Liver (tissue), 3 donors: ENCODE results near the gene ARX.

ENCODE experiments used
- EGR1 ChIP-seq, 2 donors: IDR thresholded peaks; 2 replicates each; pipeline ENCODE4 v1.6.1; 2016 to 2018; ENCODE audit warnings: antibody characterized with exemption in 2 of 2, low read depth in 2 of 2
- GABPA ChIP-seq, 2 donors: IDR thresholded peaks in 1 of 2; conservative IDR thresholded peaks in 1 of 2; 2 replicates each; pipeline ENCODE4 v1.6.1; 2016; ENCODE audit warnings: antibody characterized with exemption in 2 of 2, mild to moderate bottlenecking in 1 of 2, moderate library complexity in 1 of 2
- RAD21 ChIP-seq, 2 donors: IDR thresholded peaks; 2 replicates each; pipeline ENCODE4 v1.6.1; 2016; ENCODE audit warnings: antibody characterized with exemption in 2 of 2, mild to moderate bottlenecking in 2 of 2
- RXRA ChIP-seq, 2 donors: IDR thresholded peaks; 2 replicates each; pipeline ENCODE4 v1.6.1; 2017 to 2018; ENCODE audit warnings: antibody characterized with exemption in 2 of 2, mild to moderate bottlenecking in 1 of 2
- TAF1 ChIP-seq: conservative IDR thresholded peaks from 2 replicates; pipeline ENCODE4 v1.6.1; 2016; ENCODE audit warnings: antibody characterized with exemption, mild to moderate bottlenecking
- YY1 ChIP-seq: IDR thresholded peaks from 2 replicates; pipeline ENCODE4 v1.6.1; 2016; ENCODE audit warnings: antibody characterized with exemption, mild to moderate bottlenecking
- TF ChIP-seq, protein P1 (sequence below): fragments of 150-350 bp; IDR thresholded peaks from 2 replicates; pipeline ENCODE4 v1.5.1; 2017; ENCODE audit warnings: improper control_type of control experiment, low read depth, low read length; ENCODE audit not compliant: missing input control
- TF ChIP-seq, protein P2 (sequence below): IDR thresholded peaks from 2 replicates; pipeline ENCODE4 v1.6.1; 2016; ENCODE audit warnings: antibody characterized with exemption
- TF ChIP-seq, protein P3 (sequence below): IDR thresholded peaks from 2 replicates; pipeline ENCODE4 v1.6.1; 2016; ENCODE audit warnings: antibody characterized with exemption, mild to moderate bottlenecking
- donor health status: healthy.
- donor health status: healthy.

DNA sequence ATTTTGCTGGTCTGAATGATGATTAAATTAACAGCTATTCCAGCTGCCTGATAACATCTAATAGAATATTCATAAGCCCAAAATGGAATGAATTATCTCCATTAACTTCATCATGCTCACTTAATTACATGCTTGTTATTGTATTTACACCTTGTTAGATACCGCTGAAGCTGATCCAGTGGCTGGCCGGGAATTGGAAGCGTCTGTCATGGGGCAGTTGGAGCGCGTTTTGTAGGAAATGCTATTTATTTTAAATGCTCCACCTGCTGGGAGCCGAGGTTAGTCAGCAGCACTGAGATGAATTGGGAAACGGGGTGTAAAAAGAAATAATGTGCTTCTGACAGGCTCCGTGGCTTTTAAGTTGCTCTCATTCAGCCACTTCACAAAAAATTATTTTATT lies 25.2 kb downstream of the ARX start:
- TF ChIP-seq TAF1 (no peak), YY1 (no peak), GABPA (IDR thresholded peaks at IDR 0.05 in 1 of 2, conservative IDR thresholded peaks at IDR 0.05 in 1 of 2) (no peak), EGR1 (IDR thresholded peaks at IDR 0.05; ENCODE audit: low read depth in 2 of 2) (no peak), RXRA (IDR thresholded peaks at IDR 0.05) (no peak), RAD21 (IDR thresholded peaks at IDR 0.05) (no peak)
- TF ChIP-seq, protein P1, sequence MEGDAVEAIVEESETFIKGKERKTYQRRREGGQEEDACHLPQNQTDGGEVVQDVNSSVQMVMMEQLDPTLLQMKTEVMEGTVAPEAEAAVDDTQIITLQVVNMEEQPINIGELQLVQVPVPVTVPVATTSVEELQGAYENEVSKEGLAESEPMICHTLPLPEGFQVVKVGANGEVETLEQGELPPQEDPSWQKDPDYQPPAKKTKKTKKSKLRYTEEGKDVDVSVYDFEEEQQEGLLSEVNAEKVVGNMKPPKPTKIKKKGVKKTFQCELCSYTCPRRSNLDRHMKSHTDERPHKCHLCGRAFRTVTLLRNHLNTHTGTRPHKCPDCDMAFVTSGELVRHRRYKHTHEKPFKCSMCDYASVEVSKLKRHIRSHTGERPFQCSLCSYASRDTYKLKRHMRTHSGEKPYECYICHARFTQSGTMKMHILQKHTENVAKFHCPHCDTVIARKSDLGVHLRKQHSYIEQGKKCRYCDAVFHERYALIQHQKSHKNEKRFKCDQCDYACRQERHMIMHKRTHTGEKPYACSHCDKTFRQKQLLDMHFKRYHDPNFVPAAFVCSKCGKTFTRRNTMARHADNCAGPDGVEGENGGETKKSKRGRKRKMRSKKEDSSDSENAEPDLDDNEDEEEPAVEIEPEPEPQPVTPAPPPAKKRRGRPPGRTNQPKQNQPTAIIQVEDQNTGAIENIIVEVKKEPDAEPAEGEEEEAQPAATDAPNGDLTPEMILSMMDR = no peak
- TF ChIP-seq, protein P2, sequence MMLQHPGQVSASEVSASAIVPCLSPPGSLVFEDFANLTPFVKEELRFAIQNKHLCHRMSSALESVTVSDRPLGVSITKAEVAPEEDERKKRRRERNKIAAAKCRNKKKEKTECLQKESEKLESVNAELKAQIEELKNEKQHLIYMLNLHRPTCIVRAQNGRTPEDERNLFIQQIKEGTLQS = no peak
- TF ChIP-seq, protein P3, sequence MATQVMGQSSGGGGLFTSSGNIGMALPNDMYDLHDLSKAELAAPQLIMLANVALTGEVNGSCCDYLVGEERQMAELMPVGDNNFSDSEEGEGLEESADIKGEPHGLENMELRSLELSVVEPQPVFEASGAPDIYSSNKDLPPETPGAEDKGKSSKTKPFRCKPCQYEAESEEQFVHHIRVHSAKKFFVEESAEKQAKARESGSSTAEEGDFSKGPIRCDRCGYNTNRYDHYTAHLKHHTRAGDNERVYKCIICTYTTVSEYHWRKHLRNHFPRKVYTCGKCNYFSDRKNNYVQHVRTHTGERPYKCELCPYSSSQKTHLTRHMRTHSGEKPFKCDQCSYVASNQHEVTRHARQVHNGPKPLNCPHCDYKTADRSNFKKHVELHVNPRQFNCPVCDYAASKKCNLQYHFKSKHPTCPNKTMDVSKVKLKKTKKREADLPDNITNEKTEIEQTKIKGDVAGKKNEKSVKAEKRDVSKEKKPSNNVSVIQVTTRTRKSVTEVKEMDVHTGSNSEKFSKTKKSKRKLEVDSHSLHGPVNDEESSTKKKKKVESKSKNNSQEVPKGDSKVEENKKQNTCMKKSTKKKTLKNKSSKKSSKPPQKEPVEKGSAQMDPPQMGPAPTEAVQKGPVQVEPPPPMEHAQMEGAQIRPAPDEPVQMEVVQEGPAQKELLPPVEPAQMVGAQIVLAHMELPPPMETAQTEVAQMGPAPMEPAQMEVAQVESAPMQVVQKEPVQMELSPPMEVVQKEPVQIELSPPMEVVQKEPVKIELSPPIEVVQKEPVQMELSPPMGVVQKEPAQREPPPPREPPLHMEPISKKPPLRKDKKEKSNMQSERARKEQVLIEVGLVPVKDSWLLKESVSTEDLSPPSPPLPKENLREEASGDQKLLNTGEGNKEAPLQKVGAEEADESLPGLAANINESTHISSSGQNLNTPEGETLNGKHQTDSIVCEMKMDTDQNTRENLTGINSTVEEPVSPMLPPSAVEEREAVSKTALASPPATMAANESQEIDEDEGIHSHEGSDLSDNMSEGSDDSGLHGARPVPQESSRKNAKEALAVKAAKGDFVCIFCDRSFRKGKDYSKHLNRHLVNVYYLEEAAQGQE = no peak
